D721Med (cell line): ENCODE data around the gene ASCC3.
A peak's percentile ranks its signal among the peaks of the same experiment; 100 is the strongest.

Experiments used
- DNase-seq: peaks from one replicate; pipeline ENCODE4 v3.0.0; 2011; ENCODE audit warnings: low spot score; ENCODE audit not compliant: insufficient read length
- FAIRE-seq: peaks from 2 replicates; lab custom pipeline; 2011; peaks lifted over from hg19 to GRCh38; lab: Jason Lieb, UNC
- TF ChIP-seq, protein P1 (sequence below): IDR thresholded peaks from 2 replicates; pipeline ENCODE4 v1.5.1; 2012; ENCODE audit warnings: mild to moderate bottlenecking, control low read depth; ENCODE audit not compliant: insufficient read depth; ENCODE audit errors: missing control alignments

ASCC3 gene

DNA sequence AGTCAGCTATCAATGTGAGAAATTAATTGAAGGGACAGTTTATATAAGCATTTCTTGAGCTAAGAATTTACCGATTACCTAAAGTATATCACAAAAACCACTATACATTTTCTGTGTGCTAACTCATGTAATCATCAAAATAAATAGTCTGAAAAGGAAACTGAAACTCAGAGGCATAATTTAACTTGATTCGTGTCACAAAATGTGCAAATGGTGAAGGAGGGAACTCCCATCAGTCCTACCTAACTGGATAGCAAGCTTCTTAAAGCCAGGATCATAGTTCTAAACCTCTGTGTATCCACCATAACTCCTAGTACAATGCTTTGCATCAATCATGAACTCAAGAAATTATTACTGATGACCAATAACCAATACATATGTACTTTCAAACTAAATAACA is 91.0 kb downstream of the ASCC3 start:
- DNase-seq (no peak), FAIRE-seq (no peak)
- TF ChIP-seq, protein P1, sequence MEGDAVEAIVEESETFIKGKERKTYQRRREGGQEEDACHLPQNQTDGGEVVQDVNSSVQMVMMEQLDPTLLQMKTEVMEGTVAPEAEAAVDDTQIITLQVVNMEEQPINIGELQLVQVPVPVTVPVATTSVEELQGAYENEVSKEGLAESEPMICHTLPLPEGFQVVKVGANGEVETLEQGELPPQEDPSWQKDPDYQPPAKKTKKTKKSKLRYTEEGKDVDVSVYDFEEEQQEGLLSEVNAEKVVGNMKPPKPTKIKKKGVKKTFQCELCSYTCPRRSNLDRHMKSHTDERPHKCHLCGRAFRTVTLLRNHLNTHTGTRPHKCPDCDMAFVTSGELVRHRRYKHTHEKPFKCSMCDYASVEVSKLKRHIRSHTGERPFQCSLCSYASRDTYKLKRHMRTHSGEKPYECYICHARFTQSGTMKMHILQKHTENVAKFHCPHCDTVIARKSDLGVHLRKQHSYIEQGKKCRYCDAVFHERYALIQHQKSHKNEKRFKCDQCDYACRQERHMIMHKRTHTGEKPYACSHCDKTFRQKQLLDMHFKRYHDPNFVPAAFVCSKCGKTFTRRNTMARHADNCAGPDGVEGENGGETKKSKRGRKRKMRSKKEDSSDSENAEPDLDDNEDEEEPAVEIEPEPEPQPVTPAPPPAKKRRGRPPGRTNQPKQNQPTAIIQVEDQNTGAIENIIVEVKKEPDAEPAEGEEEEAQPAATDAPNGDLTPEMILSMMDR = no peak

DNA sequence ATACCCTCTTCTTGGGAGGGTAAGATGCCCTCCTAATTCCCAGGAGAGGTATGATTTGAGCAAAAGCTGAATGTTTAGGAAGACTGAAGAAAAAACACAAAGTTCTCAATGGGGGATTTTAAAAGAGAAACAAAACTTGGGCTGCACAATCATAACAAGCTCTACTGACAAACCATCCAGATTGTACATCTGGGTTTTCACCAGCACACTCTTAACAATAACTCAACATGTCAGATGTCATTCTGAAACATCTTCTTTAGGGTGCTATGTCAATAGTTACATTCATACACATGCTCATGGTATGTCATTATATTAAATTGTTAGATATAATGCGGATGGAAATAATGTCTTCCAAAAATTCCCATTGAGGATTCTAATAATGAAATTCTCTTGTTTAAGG is 95.1 kb downstream of the ASCC3 start:
- FAIRE-seq = no peak
- TF ChIP-seq, protein P1 = no peak
- DNase-seq = no peak

DNA sequence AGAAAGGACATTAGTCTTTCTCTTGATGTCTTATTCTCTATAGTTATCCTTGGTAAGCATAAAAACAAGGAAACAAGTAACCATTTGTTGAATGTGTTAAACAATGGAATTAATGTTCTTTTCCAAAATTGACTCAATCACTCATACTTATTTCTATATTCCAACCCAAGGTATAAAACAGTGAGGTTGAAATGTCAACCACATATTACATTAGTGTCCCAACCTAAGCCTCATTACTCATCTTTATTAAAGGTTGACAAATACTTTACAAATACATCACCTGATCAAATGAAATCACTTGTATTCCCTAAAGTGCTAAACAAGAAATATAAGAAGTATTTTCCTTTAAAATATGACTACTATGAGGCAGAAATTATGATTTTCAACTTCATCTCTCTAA is 100.5 kb downstream of the ASCC3 start:
- no peak for FAIRE-seq
- TF ChIP-seq, protein P1 = no peak
- DNase-seq = no peak

DNA sequence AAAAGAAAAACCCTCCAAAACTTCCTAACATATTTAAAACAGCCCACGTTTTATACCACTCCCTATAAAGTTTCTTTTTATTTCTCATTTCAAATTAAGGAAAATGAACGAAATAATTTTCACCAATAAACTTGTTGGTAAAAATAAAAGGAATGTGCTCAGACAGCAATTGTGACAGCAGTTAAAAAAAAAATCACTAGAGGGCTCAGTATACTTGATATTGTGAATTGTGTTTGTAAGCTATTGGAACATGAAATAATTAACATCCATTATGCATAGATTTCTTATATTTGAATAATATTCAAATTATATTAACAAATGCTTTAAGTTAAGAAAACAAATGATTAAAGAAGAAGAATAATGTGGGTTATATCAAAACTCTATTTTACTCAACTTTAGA is 105.5 kb downstream of the ASCC3 start:
- FAIRE-seq = no peak
- TF ChIP-seq, protein P1 = peak; percentile 31
- DNase-seq = no peak

DNA sequence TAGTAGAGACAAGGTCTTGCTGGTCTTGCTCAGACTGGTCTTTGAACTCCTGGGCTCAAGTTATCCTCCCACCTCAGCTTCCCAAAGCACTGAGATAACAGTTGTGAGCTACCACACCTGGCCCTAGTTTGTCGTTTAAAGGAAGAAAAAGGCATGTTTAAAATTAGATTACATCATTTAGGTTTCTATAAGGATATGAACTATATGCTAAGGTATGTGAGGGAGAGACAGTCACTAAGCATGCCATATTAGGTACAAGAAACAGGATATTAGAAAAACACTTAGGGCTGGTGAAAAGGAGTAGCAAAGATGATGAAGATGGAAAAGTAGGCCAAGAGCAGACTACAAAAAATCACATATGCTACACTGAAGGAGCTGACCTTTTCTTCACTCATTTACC is 106.4 kb downstream of the ASCC3 start:
- no peak for FAIRE-seq
- no peak for DNase-seq
- TF ChIP-seq, protein P1 = no peak

DNA sequence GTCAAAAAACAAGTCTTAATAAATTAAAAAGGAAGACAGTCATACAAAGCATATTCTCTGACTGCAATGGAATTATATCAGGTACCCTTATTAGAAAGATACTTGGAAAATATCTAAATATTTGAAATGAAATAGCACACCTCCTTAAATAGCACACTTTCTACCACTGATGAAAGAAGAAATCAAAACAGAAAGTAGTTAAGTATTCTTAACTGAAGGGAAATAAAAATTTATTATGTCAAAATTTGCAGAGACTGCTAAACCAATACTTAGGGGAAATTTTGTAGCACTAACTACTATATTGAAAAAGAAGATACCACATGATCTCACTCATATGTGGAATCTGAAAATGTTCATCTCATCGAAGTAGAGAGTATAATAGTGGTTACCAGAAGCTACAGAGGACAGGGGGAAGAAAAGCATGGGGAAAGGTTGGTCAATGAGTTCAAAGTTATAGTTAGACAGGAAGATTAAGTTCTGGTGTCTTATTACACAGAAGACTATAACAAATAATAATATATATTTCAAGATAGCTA is 112.2 kb downstream of the ASCC3 start:
- no peak for DNase-seq
- TF ChIP-seq, protein P1 = no peak
- no peak for FAIRE-seq

DNA sequence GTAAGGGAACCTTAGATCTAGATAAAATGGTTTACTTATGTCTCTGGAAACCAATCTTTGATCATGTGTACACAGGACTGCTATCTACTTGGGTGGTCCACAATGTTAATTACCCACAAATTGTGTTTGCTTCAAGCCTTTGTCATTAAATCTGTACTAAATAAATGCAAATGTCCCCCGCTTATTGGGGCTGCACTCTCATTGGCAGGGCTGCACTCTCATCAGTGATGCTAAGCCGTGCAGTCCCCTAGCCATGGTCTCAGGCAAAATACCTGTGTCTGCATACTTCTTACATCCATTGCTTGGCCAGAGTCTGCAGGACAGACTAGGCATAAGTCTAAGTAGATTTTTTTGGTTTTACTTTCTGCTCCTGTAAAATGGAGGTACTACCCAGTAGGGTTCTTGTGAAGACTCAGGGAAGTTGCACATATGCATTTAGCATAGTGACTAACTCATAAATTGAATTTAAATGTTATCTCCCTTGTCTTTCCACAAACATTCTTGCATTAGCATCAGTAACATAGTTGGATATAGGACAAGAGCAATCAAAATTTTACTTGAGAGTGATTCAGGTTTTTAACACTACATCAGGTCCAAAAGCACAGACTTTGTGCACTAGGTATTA is 117.4 kb downstream of the ASCC3 start:
- no peak for DNase-seq

More for the DNA sequence above, 117.4 kb downstream of the ASCC3 start:
- TF ChIP-seq, protein P1 = no peak
- FAIRE-seq = no peak
